ACC112 (cell line): ENCODE data around the gene RFTN2.
"Not testable (repeated sequence)": the region's sequence is repeated elsewhere in the genome, so short reads cannot be mapped to it uniquely, and the experiment has no call there.

ENCODE experiments used
- H2AFZ ChIP-seq: fragments of 200-600 bp; sonication (generic); one replicate; pipeline ENCODE4 v1.6.0; 2017; ENCODE audit warnings: antibody characterized with exemption, low read length; ENCODE audit not compliant: unreplicated experiment
- H3K27ac ChIP-seq: fragments of 200-600 bp; sonication (generic); 2 replicates; pipeline ENCODE4 v1.5.1; 2014; ENCODE audit warnings: low read depth, mild to moderate bottlenecking, antibody characterized with exemption, low read length, moderate library complexity
- H3K27me3 ChIP-seq: fragments of 200-600 bp; sonication (generic); 2 replicates; pipeline ENCODE4 v1.6.1; 2014; ENCODE audit warnings: mild to moderate bottlenecking, antibody characterized with exemption, low read length, moderate library complexity, mixed read lengths; ENCODE audit not compliant: insufficient read depth
- H3K36me3 ChIP-seq: fragments of 200-600 bp; sonication (generic); 2 replicates; pipeline ENCODE4 v1.6.1; 2016; ENCODE audit warnings: mild to moderate bottlenecking, antibody characterized with exemption, low read length, moderate library complexity, mixed read lengths; ENCODE audit not compliant: insufficient read depth
- H3K4me1 ChIP-seq: fragments of 200-600 bp; sonication (generic); one replicate; pipeline ENCODE4 v1.6.1; 2016; ENCODE audit warnings: low read length, mixed read lengths; ENCODE audit not compliant: insufficient read depth, unreplicated experiment, control insufficient read depth
- H3K4me3 ChIP-seq: fragments of 200-600 bp; sonication (generic); 2 replicates; pipeline ENCODE4 v1.5.1; 2014; ENCODE audit warnings: mild to moderate bottlenecking, low read depth, low read length
- H3K79me2 ChIP-seq: fragments of 200-600 bp; sonication (generic); one replicate; pipeline ENCODE4 v1.6.0; 2016; ENCODE audit warnings: low read length; ENCODE audit not compliant: control insufficient read depth, unreplicated experiment, insufficient read depth

Gene RFTN2

DNA sequence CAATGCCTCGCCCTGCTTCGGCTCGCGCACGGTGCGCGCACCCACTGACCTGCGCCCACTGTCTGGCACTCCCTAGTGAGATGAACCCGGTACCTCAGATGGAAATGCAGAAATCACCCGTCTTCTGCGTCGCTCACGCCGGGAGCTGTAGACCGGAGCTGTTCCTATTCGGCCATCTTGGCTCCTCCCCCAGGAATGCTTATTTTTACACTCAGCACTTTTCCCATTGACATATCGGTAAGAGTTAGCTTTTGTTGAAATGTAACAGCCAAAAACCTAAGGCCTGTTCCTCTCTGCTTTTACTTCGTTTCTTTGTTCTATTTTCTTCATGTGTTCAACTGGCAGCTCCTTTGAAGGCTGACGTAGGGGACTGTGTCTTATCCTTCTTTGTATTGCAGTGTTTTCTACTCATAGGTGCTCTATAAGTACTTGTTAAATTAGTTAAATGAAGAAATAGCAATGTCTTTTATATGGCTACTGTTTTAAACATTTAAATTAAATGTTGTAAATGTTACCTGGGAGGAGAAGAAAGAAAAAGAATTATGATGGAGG is 34.7 kb downstream of the RFTN2 start:
- H2AFZ ChIP-seq, H3K79me2 ChIP-seq, H3K4me3 ChIP-seq, H3K36me3 ChIP-seq, H3K4me1 ChIP-seq, H3K27ac ChIP-seq, H3K27me3 ChIP-seq: not testable (repeated sequence)

- Histone ChIP-seq H3K36me3 (no peaks in the 10 kb centered on the region), H3K27me3 (no peaks in the 10 kb centered on the region), H2AFZ (no peak overlapping the region), H3K4me1 (peaks cover 5% of the 10 kb centered on the region), H3K27ac (no peak overlapping the region), H3K4me3 (no peak overlapping the region), H3K79me2 (no peaks in the 10 kb centered on the region)
Measured at GRCh38 chr2:197633109-197633657, 42.2 kb downstream of the RFTN2 start.

DNA sequence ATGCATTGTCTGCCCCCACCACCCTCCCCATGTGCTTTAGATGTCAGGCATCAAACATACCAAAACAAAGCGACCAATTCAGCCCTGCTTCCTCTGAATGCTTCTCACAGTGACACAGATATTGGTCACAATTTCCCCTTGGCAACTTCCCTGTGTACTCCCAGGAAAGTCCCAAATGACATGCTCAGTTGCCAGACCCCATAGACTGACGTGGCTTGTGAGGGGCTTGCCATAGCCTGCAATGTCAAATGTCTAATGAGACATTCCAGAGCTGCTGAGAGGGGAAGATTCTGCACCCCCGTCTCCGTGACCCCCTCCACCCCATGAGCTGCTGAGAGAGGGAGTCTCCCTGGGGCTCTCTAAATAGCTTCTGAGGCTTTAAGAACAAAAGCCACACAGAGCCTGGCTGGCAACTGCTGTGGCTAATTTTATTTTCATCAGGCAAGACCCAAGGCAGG is 47.3 kb downstream of the RFTN2 start:
- Histone ChIP-seq H3K27ac (peak overlapping the region; percentile 61), H3K79me2 (no peaks in the 10 kb centered on the region), H2AFZ (peak overlapping the region; percentile 66), H3K36me3 (no peaks in the 10 kb centered on the region), H3K4me1 (peaks cover 6% of the 10 kb centered on the region), H3K4me3 (no peak overlapping the region), H3K27me3 (no peaks in the 10 kb centered on the region)

- H3K27me3 ChIP-seq: no peaks in the 10 kb centered on the region
- H2AFZ ChIP-seq: no peak overlapping the region
- peaks cover 6% of the 10 kb centered on the region for H3K4me1 ChIP-seq
- H3K27ac ChIP-seq: no peak overlapping the region
- no peaks in the 10 kb centered on the region for H3K36me3 ChIP-seq
- no peaks in the 10 kb centered on the region for H3K79me2 ChIP-seq
- H3K4me3 ChIP-seq: no peak overlapping the region
Measured at GRCh38 chr2:197626965-197627625, 48.3 kb downstream of the RFTN2 start.

GRCh38 chr2:197620133-197620532 is 55.3 kb downstream of the RFTN2 start:
- Histone ChIP-seq H3K27ac (no peak overlapping the region), H3K4me1 (no peaks in the 10 kb centered on the region), H3K36me3 (no peaks in the 10 kb centered on the region; the same call in 1 of the 2 replicates), H3K4me3 (no peak overlapping the region), H3K79me2 (no peaks in the 10 kb centered on the region), H3K27me3 (no peaks in the 10 kb centered on the region), H2AFZ (no peak overlapping the region)

DNA sequence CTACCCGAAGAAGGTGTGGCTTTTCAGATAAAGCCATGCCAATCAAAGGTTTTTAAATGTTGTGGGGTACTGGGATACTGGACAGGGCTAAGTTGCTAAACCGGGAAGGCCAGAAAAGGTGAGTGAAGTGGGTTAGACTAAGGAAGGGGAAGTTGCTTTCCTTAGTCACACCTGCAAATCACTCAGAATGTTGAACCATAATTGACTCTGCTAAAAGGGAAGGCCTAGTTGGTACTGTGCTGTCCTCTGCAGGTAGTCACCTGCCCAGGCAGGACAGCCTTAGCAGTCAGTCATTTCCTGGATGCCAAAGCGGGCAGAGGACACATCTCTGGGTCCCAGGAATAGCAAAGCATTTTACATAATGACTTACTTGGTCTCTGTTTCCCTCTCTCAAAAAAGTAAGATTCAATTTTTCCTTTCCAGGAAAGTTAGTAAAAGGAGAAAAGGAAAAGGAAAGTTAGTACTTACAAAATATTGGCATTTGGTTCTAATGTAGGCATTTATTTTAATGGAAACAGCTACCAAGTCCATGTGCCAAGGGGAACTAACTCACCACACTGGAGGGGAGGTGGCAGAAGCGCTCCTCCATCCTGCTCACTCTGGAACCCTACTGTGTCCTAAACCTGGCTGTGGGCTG is 60.3 kb downstream of the RFTN2 start:
- Histone ChIP-seq H2AFZ (no peak overlapping the region), H3K27ac (no peak overlapping the region), H3K79me2 (no peaks in the 10 kb centered on the region), H3K4me3 (no peak overlapping the region), H3K36me3 (no peaks in the 10 kb centered on the region; the same call in 1 of the 2 replicates), H3K4me1 (peaks cover 11% of the 10 kb centered on the region), H3K27me3 (no peaks in the 10 kb centered on the region)

- Histone ChIP-seq H3K4me3 (no peak overlapping the region), H3K36me3 (no peaks in the 10 kb centered on the region; the same call in 1 of the 2 replicates), H3K27me3 (no peaks in the 10 kb centered on the region), H2AFZ (no peak overlapping the region), H3K79me2 (no peaks in the 10 kb centered on the region), H3K4me1 (peaks cover 11% of the 10 kb centered on the region), H3K27ac (no peak overlapping the region)
Measured at GRCh38 chr2:197614532-197614931, 60.9 kb downstream of the RFTN2 start.

DNA sequence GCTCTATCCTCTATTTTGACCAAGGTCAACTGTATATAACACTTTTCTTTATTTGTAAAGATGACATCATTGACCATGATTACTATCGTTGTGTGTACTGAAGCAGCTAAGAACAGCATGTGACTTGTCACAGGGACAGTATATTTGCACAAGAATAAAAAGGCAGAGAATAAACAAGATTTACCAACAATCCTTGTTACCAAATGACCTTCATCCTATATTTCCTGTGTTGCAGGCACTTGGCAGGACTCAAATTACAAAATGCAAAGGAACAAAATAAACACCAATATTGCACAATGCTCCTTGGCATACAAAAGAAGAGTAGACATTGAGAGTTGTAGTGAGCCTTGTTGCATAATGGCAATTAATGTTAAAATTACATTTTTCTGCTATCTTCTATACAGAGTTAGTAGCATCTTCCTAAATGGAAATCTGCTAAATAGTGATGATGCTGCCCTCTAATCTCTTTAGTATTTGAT is 61.8 kb downstream of the RFTN2 start:
- Histone ChIP-seq H3K4me1 (peaks cover 11% of the 10 kb centered on the region), H3K27ac (no peak overlapping the region), H3K36me3 (no peaks in the 10 kb centered on the region; the same call in 1 of the 2 replicates), H3K79me2 (no peaks in the 10 kb centered on the region), H3K27me3 (no peaks in the 10 kb centered on the region), H2AFZ (no peak overlapping the region), H3K4me3 (no peak overlapping the region)

DNA sequence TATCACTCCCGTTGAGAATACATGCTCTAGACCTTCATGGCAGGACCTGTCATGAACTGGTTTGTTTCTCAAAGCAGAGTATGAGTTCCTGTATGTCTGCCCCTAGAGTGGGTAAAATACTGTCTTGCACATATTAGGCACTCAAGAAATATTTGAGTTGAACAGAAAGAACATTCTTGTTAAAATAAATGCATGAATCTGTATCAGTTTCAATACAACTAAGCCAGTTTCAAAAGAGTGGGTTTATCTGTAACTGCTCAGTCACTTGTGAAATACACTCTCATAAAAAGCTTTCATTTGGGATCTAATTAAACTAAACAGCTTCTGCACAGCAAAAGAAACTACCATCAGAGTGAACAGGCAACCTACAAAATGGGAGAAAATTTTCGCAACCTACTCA is 69.2 kb downstream of the RFTN2 start:
- Histone ChIP-seq H2AFZ (no peak overlapping the region), H3K4me3 (no peak overlapping the region), H3K79me2 (no peaks in the 10 kb centered on the region), H3K27me3 (no peaks in the 10 kb centered on the region), H3K27ac (no peak overlapping the region), H3K36me3 (no peaks in the 10 kb centered on the region), H3K4me1 (no peaks in the 10 kb centered on the region)

- Histone ChIP-seq H2AFZ (no peak overlapping the region), H3K4me3 (no peak overlapping the region), H3K36me3 (no peaks in the 10 kb centered on the region), H3K79me2 (no peaks in the 10 kb centered on the region), H3K27me3 (no peaks in the 10 kb centered on the region), H3K4me1 (no peaks in the 10 kb centered on the region), H3K27ac (no peak overlapping the region)
Measured at GRCh38 chr2:197604117-197604860, 71.1 kb downstream of the RFTN2 start.
